NOMO-1 treated with DMSO at 0.1 percent for 48 hours (cell line): ENCODE data around the gene MOSMO.
A peak's percentile ranks its signal among the peaks of the same experiment; 100 is the strongest.
"Not testable (repeated sequence)": the region's sequence is repeated elsewhere in the genome, so short reads cannot be mapped to it uniquely, and the experiment has no call there.

Experiments used
- DNase-seq: peaks from one replicate; lab custom pipeline; 2025; ENCODE audit not compliant: unreplicated experiment; lab: John Stamatoyannopoulos, UW

The MOSMO gene

GRCh38 chr16:22002047-22002446 lies 5.9 kb upstream of the MOSMO start:
- not testable (repeated sequence) for DNase-seq

- DNase-seq, result no peak
Observed at GRCh38 chr16:22003195-22003594, 4.7 kb upstream of the MOSMO start.

GRCh38 chr16:22004341-22004740 lies 3.6 kb upstream of the MOSMO start:
- no peak for DNase-seq

- DNase-seq, result no peak
Observed at GRCh38 chr16:22005746-22006145, 2.2 kb upstream of the MOSMO start.

GRCh38 chr16:22006636-22007035 lies 1.3 kb upstream of the MOSMO start:
- no peak for DNase-seq

GRCh38 chr16:22007159-22007508 lies 777 bp upstream of the MOSMO start:
- DNase-seq, result no peak

- DNase-seq, result no peak
Observed at GRCh38 chr16:22008215-22009059, 526 bp downstream of the MOSMO start.

- no peak for DNase-seq
Observed at GRCh38 chr16:22010902-22011301, 3.0 kb downstream of the MOSMO start.

DNA sequence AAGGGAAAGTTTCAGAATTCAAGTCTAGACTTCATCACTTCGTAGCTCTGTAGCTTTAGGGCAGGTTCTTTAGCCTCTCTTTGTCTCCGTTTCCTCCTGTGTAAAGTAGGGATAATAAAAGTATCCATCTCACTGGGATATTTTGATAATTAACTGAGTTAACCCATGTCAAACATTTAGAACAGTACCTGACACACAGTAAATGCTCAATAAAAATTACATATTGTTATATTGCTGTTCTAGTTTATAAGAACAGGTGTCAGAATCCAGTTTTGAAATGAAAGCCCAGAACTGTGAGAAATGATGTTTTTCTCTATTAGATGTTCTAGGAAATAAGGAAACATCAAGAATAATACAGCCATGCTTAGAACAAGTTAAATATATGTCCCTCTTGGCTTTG lies 4.3 kb downstream of the MOSMO start:
- no peak for DNase-seq

GRCh38 chr16:22013486-22013885 lies 5.6 kb downstream of the MOSMO start:
- no peak for DNase-seq

GRCh38 chr16:22014271-22014873 lies 6.5 kb downstream of the MOSMO start:
- DNase-seq, result no peak

- no peak for DNase-seq
Observed at GRCh38 chr16:22016927-22017326, 9.0 kb downstream of the MOSMO start.

DNA sequence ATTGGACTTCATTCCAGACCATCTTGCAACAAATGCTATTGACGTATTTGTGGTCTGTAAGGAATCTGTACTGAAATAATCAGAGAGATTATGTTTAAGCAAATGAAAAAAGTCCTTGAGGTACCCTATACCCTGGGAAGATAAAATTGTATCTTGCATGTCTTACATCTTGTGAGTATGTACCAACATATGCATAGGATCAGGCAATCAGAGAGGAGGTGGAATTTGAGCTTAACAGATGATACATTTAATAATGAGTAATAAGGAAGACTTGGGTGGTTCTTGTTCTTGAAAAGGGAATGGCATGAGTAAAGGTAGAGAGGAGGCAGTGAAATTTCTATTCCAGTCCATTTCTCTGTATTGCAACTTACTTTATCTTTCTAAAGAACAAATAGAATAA lies 10.6 kb downstream of the MOSMO start:
- DNase-seq, result no peak

DNA sequence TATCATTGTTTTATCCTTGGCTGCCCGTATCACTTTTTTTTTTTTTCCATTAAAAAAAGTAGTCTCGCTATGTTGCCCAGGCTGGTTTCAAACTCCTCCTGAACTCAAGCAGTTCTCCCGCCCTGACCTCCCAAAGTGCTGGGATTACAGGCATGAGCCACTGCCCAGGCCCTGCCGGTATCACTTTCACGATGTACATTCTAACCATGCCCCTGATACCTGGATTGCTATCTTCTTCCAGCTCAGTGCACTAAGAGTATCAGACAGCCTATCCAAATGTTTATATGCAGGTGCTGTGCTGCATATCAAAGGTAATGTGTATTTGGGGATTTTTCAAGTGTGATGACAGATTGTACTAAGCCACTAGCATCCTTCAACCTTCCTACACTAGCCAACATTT lies 14.2 kb downstream of the MOSMO start:
- no peak for DNase-seq

GRCh38 chr16:22023505-22023904 lies 15.6 kb downstream of the MOSMO start:
- no peak for DNase-seq

- DNase-seq, result not testable (repeated sequence)
Observed at GRCh38 chr16:22024785-22025184, 16.9 kb downstream of the MOSMO start.

- DNase-seq, result no peak
Observed at GRCh38 chr16:22027633-22028032, 19.7 kb downstream of the MOSMO start.

- no peak for DNase-seq
Observed at GRCh38 chr16:22029632-22030031, 21.7 kb downstream of the MOSMO start.

- DNase-seq, result no peak
Observed at GRCh38 chr16:22030087-22030812, 22.3 kb downstream of the MOSMO start.

GRCh38 chr16:22031483-22032083 lies 23.7 kb downstream of the MOSMO start:
- no peak for DNase-seq

DNA sequence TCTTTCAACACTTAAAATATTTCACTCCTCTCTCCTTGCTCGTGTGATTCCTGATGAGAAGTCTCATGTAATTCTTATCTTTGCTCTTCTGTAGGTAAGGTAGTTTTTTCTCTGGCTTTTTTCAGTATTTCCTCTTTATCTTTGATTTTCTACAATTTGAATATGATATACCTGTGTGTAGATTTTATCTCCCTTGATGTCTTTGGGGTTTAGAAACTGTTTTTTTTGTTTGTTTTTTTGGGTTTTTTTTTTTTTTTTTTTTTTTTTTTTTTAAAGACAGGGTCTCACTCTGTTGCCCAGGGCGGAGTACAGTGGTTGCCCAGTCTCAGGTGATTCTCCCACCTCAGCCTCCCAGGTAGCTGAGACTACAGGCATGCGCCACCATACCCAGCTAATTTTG lies 26.6 kb downstream of the MOSMO start:
- no peak for DNase-seq

DNA sequence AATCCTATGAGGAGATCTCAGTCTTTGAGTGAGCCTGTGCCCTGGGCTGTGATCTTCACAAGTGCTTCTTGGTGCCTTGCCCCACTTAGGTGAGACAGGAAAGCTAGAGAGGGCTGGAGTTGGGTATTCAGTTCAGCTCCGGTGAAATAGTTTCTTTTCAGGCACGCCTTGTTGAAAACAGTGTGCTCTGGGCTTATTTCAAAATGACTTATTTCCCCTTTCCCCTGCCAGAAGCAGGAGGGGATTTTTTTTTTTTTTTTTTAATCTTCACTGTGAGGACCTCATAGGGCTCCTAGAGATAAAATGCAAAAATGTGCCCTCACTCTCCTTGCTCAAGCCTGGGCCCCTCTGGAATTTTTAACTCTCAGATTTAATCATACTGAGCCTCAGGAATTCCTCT lies 27.2 kb downstream of the MOSMO start:
- DNase-seq, result peak; percentile 44
